PC-3 (cell line): ENCODE results near the gene TMEM63B.

Experiments used
- EZH2 ChIP-seq: fragments of 300-600 bp; sonication (generic); IDR thresholded peaks from one replicate; pipeline ENCODE4 v1.6.1; 2017; ENCODE audit warnings: antibody characterized with exemption, mild to moderate bottlenecking, low read length; ENCODE audit not compliant: unreplicated experiment
- EZH2phosphoT487 ChIP-seq: fragments of 300-600 bp; sonication (generic); IDR thresholded peaks from 2 replicates; pipeline ENCODE4 v1.6.1; 2018; ENCODE audit warnings: mild to moderate bottlenecking, antibody characterized with exemption, low read length, borderline replicate concordance
- TF ChIP-seq, protein P1 (sequence below): fragments of 300-600 bp; sonication (generic); conservative IDR thresholded peaks from 2 replicates; pipeline ENCODE4 v1.5.1; 2017; ENCODE audit warnings: antibody characterized with exemption, low read depth, mild to moderate bottlenecking, low read length

DNA sequence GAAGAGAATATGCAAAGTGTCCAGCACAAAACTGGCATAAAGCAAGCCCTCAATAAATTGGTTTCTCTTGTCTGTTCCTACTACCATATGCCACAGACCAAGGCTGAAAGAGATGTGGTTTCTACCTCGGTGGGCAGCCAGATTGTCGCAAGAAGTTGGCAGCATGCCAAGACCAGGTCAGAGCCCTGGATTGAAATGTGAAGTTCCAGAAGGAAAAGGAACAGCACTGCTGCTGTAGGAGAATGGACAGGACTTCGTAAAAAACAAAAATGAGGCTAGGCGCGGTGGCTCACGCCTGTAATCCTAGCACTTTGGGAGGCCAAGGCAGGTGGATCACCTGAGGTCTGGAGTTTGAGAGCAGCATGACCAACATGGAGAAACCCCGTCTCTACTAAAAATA lies 22.2 kb upstream of the TMEM63B start:
- TF ChIP-seq, protein P1, sequence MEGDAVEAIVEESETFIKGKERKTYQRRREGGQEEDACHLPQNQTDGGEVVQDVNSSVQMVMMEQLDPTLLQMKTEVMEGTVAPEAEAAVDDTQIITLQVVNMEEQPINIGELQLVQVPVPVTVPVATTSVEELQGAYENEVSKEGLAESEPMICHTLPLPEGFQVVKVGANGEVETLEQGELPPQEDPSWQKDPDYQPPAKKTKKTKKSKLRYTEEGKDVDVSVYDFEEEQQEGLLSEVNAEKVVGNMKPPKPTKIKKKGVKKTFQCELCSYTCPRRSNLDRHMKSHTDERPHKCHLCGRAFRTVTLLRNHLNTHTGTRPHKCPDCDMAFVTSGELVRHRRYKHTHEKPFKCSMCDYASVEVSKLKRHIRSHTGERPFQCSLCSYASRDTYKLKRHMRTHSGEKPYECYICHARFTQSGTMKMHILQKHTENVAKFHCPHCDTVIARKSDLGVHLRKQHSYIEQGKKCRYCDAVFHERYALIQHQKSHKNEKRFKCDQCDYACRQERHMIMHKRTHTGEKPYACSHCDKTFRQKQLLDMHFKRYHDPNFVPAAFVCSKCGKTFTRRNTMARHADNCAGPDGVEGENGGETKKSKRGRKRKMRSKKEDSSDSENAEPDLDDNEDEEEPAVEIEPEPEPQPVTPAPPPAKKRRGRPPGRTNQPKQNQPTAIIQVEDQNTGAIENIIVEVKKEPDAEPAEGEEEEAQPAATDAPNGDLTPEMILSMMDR = no peak
- no peak for TF ChIP-seq EZH2phosphoT487
- TF ChIP-seq EZH2 = no peak
